Transverse colon (tissue), 4 donors: Measurements from ENCODE around the gene TMEM220. TPM values are rescaled to one million over a fixed set of nuclear protein-coding genes. Genes with fewer than 3 reads are reported as not detected.

Experiments used
- DNase-seq: peaks from one replicate; pipeline ENCODE4 v3.0.0-alpha.2; 2019
- H3K27ac ChIP-seq, 4 donors: fragments of 200-600 bp; sonication (generic); 2 replicates each; pipeline ENCODE4 v1.5.1; 2016 to 2018; ENCODE audit warnings: inconsistent platforms in 4 of 4
- H3K27me3 ChIP-seq: fragments of 200-600 bp; sonication (generic); 2 replicates; pipeline ENCODE4 v1.5.1; 2017; ENCODE audit warnings: inconsistent platforms
- H3K36me3 ChIP-seq, 4 donors: fragments of 200-600 bp; sonication (generic); 2 replicates each; pipeline ENCODE4 v1.5.1; 2017 to 2019; ENCODE audit warnings: inconsistent platforms in 4 of 4
- H3K4me1 ChIP-seq, 4 donors: fragments of 200-600 bp; sonication (generic); 2 replicates each; pipeline ENCODE4 v1.5.1; 2017 to 2020; ENCODE audit warnings: inconsistent platforms in 4 of 4
- H3K4me3 ChIP-seq, 4 donors: fragments of 200-600 bp; sonication (generic); 1 replicate in 1 of 4; 2 replicates in 3 of 4; pipeline versions ENCODE4 v1.5.1 to v1.6.1; 2017 to 2019; ENCODE audit warnings: inconsistent platforms in 4 of 4
- H3K9me3 ChIP-seq, 2 donors: fragments of 200-600 bp; sonication (generic); 2 replicates each; pipeline ENCODE4 v1.5.1; 2017 to 2019; ENCODE audit warnings: inconsistent platforms in 2 of 2
- EP300 ChIP-seq: sonication (generic); formaldehyde crosslinking; IDR thresholded peaks from one replicate; pipeline ENCODE4 v1.6.1; 2017; ENCODE audit warnings: antibody characterized with exemption, low read depth
- POLR2A ChIP-seq: fragments of 450-650 bp; IDR thresholded peaks from one replicate; pipeline ENCODE4 v1.6.1; 2016; ENCODE audit warnings: antibody characterized with exemption, mild to moderate bottlenecking, moderate library complexity
- POLR2AphosphoS5 ChIP-seq, 3 donors: sonication (generic); formaldehyde crosslinking; IDR thresholded peaks; one replicate each; pipeline ENCODE4 v1.6.1; 2016; ENCODE audit warnings: antibody characterized with exemption in 3 of 3
- WGBS, 2 donors: methylation state at CpG; one replicate each; pipeline ENCODE4 v1.1.5; 2018; ENCODE audit warnings: low coverage in 1 of 2; 5-methylcytosine and 5-hydroxymethylcytosine counted together
- in situ Hi-C, 4 donors: fragments of 200-750 bp; cut with MboI; loops; one replicate each; pipeline versions ENCODE4 v1.15.0 to v1.15.1; 2017; ENCODE audit warnings: low sequenced_read_pairs in 3 of 4, low pct_ligation_motif_present in 1 of 4, low pct_unique_long_range_greater_than_20kb in 1 of 4
- intact Hi-C: fragments of 100-400 bp; cut with DNase I; formaldehyde crosslinking; loops from one replicate; pipeline ENCODE4 v1.15.1; 2023; ENCODE audit warnings: low total_unique reads
- total RNA-seq, 4 donors: library from RNA; depleted of rRNA; stranded (reverse); fragments of >200 nt; gene quantifications; one replicate each; pipeline ENCODE4 v1.1.0, GENCODE V29; 2016
- TF ChIP-seq, protein P1 (sequence below), 5 experiments: fragments of 200-600 bp in 3 of 5; fragments of 450-650 bp in 2 of 5; sonication (generic) in 3 of 5; IDR thresholded peaks; 1 replicate in 2 of 5; 2 replicates in 3 of 5; pipeline ENCODE4 v1.5.1; 2016 to 2017; ENCODE audit warnings: antibody characterized with exemption in 5 of 5, inconsistent platforms in 3 of 5, mild to moderate bottlenecking in 2 of 5, moderate library complexity in 1 of 5

TMEM220 gene
- total RNA-seq, 4 donors from 2014 or later = 2.4 to 18.2 (median 8.1) TPM; not detected in 1

DNA sequence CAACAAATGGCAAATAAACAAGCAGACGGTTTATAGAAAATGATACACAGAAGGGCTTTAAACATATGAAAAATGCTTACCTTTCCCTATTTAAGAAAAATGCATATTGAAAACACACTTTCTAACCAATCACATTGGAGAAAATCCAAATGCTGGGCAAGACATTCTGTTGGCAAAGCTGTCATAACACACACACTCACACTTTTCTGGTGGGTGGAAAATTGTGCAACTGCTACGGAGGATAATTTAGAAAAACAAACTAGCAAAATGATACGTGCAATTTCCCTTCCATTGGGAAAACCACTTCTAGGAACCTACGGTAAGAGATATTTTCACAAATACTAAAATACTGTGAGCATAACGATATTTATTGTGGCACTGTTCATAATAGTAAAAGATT, 62.9 kb downstream of the TMEM220 start:
- Histone ChIP-seq H3K4me3 (no peak overlapping the region), H3K9me3 (no peaks in the 10 kb centered on the region), H3K4me1 (no peaks in the 10 kb centered on the region), H3K36me3 (no peaks in the 10 kb centered on the region), H3K27ac (no peak overlapping the region), H3K27me3 (no peaks in the 10 kb centered on the region)
- WGBS, 2 donors = 84 to 89% methylated on average over 5 of the region's 5 CpGs
- TF ChIP-seq POLR2AphosphoS5 (IDR thresholded peaks at IDR 0.05) = no peak
- in situ Hi-C loops (loop anchor here in 1 of 4 donors (25.0 kb wide), 1 partner anchor 105 kb away; no protein-coding TSS in a partner anchor), intact Hi-C loops (no loop called here)
- DNase-seq = no peak

GRCh38 chr17:10664571-10664970, 65.3 kb downstream of the TMEM220 start:
- H3K36me3 ChIP-seq = no peaks in the 10 kb centered on the region
- H3K4me1 ChIP-seq = no peaks in the 10 kb centered on the region
- no peaks in the 10 kb centered on the region for H3K9me3 ChIP-seq
- no peak overlapping the region for H3K27ac ChIP-seq
- no peaks in the 10 kb centered on the region for H3K27me3 ChIP-seq
- H3K4me3 ChIP-seq = no peak overlapping the region
- TF ChIP-seq, protein P1, sequence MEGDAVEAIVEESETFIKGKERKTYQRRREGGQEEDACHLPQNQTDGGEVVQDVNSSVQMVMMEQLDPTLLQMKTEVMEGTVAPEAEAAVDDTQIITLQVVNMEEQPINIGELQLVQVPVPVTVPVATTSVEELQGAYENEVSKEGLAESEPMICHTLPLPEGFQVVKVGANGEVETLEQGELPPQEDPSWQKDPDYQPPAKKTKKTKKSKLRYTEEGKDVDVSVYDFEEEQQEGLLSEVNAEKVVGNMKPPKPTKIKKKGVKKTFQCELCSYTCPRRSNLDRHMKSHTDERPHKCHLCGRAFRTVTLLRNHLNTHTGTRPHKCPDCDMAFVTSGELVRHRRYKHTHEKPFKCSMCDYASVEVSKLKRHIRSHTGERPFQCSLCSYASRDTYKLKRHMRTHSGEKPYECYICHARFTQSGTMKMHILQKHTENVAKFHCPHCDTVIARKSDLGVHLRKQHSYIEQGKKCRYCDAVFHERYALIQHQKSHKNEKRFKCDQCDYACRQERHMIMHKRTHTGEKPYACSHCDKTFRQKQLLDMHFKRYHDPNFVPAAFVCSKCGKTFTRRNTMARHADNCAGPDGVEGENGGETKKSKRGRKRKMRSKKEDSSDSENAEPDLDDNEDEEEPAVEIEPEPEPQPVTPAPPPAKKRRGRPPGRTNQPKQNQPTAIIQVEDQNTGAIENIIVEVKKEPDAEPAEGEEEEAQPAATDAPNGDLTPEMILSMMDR (IDR thresholded peaks at IDR 0.05) = no peak
- no peak for TF ChIP-seq POLR2AphosphoS5 (IDR thresholded peaks at IDR 0.05)
- TF ChIP-seq EP300 = no peak
- no peak for TF ChIP-seq POLR2A
- no peak for DNase-seq
- 91 to 96% methylated on average over 5 to 9 of the region's 9 CpGs for WGBS, 2 donors
- intact Hi-C loops = no loop called here
- in situ Hi-C loops = loop anchor here in 1 of 4 donors (25.0 kb wide), 1 partner anchor 102 kb away; no protein-coding TSS in a partner anchor

Other genes with a start within 250 kb of the TMEM220 start
- 1 to 10 TPM in 1 of 4 donors, under 1 TPM in 1, not detected in 2; 0.16 to 1.6 TPM for gene MYH1, start 211.5 kb downstream of the TMEM220 start, total RNA-seq
- under 1 TPM in 1 of 4 donors, not detected in 3; 0.68 TPM for gene MYH2, start 180.4 kb downstream of the TMEM220 start, total RNA-seq
- 1 to 10 TPM; 2.2 to 6.6 (median 3.6) TPM for gene MYH3, start 72.7 kb downstream of the TMEM220 start, total RNA-seq
- gene SCO1, start 32.5 kb downstream of the TMEM220 start, total RNA-seq = 10 to 100 TPM; 19.1 to 53.5 (median 34.6) TPM
- gene ADPRM, start 32.4 kb downstream of the TMEM220 start, total RNA-seq = 10 to 100 TPM in 1 of 4 donors, 1 to 10 TPM in 3; 2.8 to 16.2 (median 6.1) TPM
- gene TMEM238L, start 74.1 kb upstream of the TMEM220 start, total RNA-seq = 10 to 100 TPM; 34.4 to 66.5 (median 42.5) TPM
- 1 to 10 TPM in 3 of 4 donors, not detected in 1; 2.4 to 6.4 (median 2.5) TPM for gene PIRT, start 108.1 kb upstream of the TMEM220 start, total RNA-seq